IMR-90 (cell line): ENCODE data around the gene CXCL9. TPM values are rescaled to one million over a fixed set of nuclear protein-coding genes. Genes with fewer than 3 reads are reported as not detected.

Source experiments
- ATAC-seq: fragments of 200-7000 bp; cut with Tn5 transposase; 2 replicates; pipeline ENCODE4 v1.9.1; 2020; ENCODE audit warnings: low read depth, mild to moderate bottlenecking, moderate library complexity
- BruUV-seq: library from RNA; stranded (reverse); fragments of 400-500 nt; replicated peaks from 2 replicates; lab custom pipeline; 2021; lab: Mats Ljungman, UMichigan
- CTCF ChIA-PET: fragments of 300-600 bp; formaldehyde crosslinking; extraction: SDS; loops from one replicate; lab custom pipeline; 2021; ENCODE audit warnings: antibody characterized with exemption; lab: Yijun Ruan, JAX
- POLR2A ChIA-PET: fragments of 300-600 bp; sonication (Branson Sonifier 250); formaldehyde crosslinking; loops from one replicate; lab custom pipeline; 2022; ENCODE audit warnings: antibody characterized with exemption; ENCODE audit not compliant: unreplicated experiment; lab: Charles Lee
- DNase-seq: peaks from one replicate; pipeline ENCODE4 v3.0.0; 2013
- H2AFZ ChIP-seq: replicated peaks from 2 replicates; pipeline ENCODE3; 2013; ENCODE audit warnings: low read length, mild to moderate bottlenecking; ENCODE audit not compliant: poor library complexity
- H2AK5ac ChIP-seq: 2 replicates; pipeline ENCODE4 v1.6.1; 2013; ENCODE audit warnings: low read depth, low read length, inconsistent platforms
- H2AK9ac ChIP-seq: replicated peaks from 2 replicates; pipeline ENCODE3; 2013; ENCODE audit warnings: mild to moderate bottlenecking, low read depth, low read length, moderate library complexity; ENCODE audit not compliant: poor library complexity
- H2BK120ac ChIP-seq: 2 replicates; pipeline ENCODE4 v1.6.1; 2013; ENCODE audit warnings: low read depth, low read length, inconsistent platforms
- H2BK15ac ChIP-seq: 3 replicates; pipeline ENCODE4 v1.6.1; 2013; ENCODE audit warnings: low read depth, low read length, inconsistent platforms
- H2BK20ac ChIP-seq: 2 replicates; pipeline ENCODE4 v1.6.1; 2013; ENCODE audit warnings: low read depth, mild to moderate bottlenecking, inconsistent platforms, low read length, moderate library complexity
- H2BK5ac ChIP-seq: 2 replicates; pipeline ENCODE4 v1.6.1; 2013; ENCODE audit warnings: mild to moderate bottlenecking, low read depth, low read length, inconsistent platforms; ENCODE audit not compliant: poor library complexity, severe bottlenecking
- H3K14ac ChIP-seq: replicated peaks from 2 replicates; pipeline ENCODE4 v1.6.1; 2013; ENCODE audit warnings: low read depth, low read length, inconsistent platforms
- H3K18ac ChIP-seq: 2 replicates; pipeline ENCODE4 v1.6.1; 2013; ENCODE audit warnings: low read depth, low read length, control low read depth
- H3K23ac ChIP-seq: 2 replicates; pipeline ENCODE4 v1.6.1; 2013; ENCODE audit warnings: low read depth, low read length, inconsistent platforms
- H3K27ac ChIP-seq: 2 replicates; pipeline ENCODE4 v1.5.1; 2013; ENCODE audit warnings: mild to moderate bottlenecking, control low read depth, low read length; ENCODE audit not compliant: insufficient read depth
- H3K27me3 ChIP-seq: 2 replicates; pipeline ENCODE4 v1.6.1; 2013; ENCODE audit warnings: low read length; ENCODE audit not compliant: control insufficient read depth, insufficient read depth
- H3K36me3 ChIP-seq: 2 replicates; pipeline ENCODE4 v1.6.1; 2013; ENCODE audit warnings: low read length, mixed read lengths; ENCODE audit not compliant: control insufficient read depth, insufficient read depth
- H3K4ac ChIP-seq: 2 replicates; pipeline ENCODE4 v1.6.1; 2013; ENCODE audit warnings: low read depth, low read length, inconsistent platforms
- H3K4me1 ChIP-seq: 2 replicates; pipeline ENCODE4 v1.6.1; 2013; ENCODE audit warnings: low read length, mixed read lengths; ENCODE audit not compliant: control insufficient read depth, insufficient read depth
- H3K4me2 ChIP-seq: 2 replicates; pipeline ENCODE4 v1.6.1; 2013; ENCODE audit warnings: low read depth, mild to moderate bottlenecking, control low read depth, low read length, moderate library complexity
- H3K4me3 ChIP-seq: 2 replicates; pipeline ENCODE4 v1.5.1; 2013; ENCODE audit warnings: low read depth, mild to moderate bottlenecking, control low read depth, low read length, moderate library complexity; ENCODE audit not compliant: insufficient read depth
- H3K56ac ChIP-seq: 2 replicates; pipeline ENCODE4 v1.6.1; 2013; ENCODE audit warnings: low read length, inconsistent platforms; ENCODE audit not compliant: insufficient read depth; ENCODE audit errors: extremely low read depth
- H3K79me1 ChIP-seq, 2 experiments: 2 replicates each; pipeline ENCODE4 v1.6.1; 2013; ENCODE audit warnings: low read length in 2 of 2, inconsistent platforms in 1 of 2, low read depth in 1 of 2
- H3K9ac ChIP-seq: 2 replicates; pipeline ENCODE4 v1.6.1; 2013; ENCODE audit warnings: low read depth, low read length, control low read depth
- H3K9me1 ChIP-seq: 2 replicates; pipeline ENCODE4 v1.6.1; 2013; ENCODE audit warnings: low read length, inconsistent platforms; ENCODE audit not compliant: insufficient read depth
- H3K9me3 ChIP-seq: 2 replicates; pipeline ENCODE4 v1.6.1; 2013; ENCODE audit warnings: low read length; ENCODE audit not compliant: control insufficient read depth, insufficient read depth
- H4K20me1 ChIP-seq: 2 replicates; pipeline ENCODE4 v1.6.1; 2013; ENCODE audit warnings: low read length, inconsistent platforms; ENCODE audit not compliant: insufficient read depth
- H4K5ac ChIP-seq: 2 replicates; pipeline ENCODE4 v1.6.1; 2013; ENCODE audit warnings: mild to moderate bottlenecking, low read depth, low read length, control low read depth
- H4K8ac ChIP-seq, 2 experiments: 2 replicates each; pipeline ENCODE4 v1.6.1; 2013; ENCODE audit warnings: low read depth in 2 of 2, low read length in 2 of 2, control low read depth in 1 of 2, inconsistent platforms in 1 of 2
- H4K91ac ChIP-seq: 2 replicates; pipeline ENCODE4 v1.6.1; 2013; ENCODE audit warnings: low read depth, low read length, inconsistent platforms; ENCODE audit not compliant: insufficient read depth
- BHLHE40 ChIP-seq: fragments of 150-350 bp; IDR thresholded peaks from 2 replicates; pipeline ENCODE4 v1.6.1; 2016; ENCODE audit warnings: mild to moderate bottlenecking, low read depth, low read length
- CEBPB ChIP-seq: IDR thresholded peaks from 2 replicates; pipeline ENCODE4 v1.6.1; 2012; ENCODE audit warnings: low read depth, low read length, improper control_type of control experiment
- MAFK ChIP-seq: IDR thresholded peaks from 2 replicates; pipeline ENCODE4 v1.6.1; 2012; ENCODE audit warnings: low read depth, low read length, improper control_type of control experiment
- MXI1 ChIP-seq: IDR thresholded peaks from 2 replicates; pipeline ENCODE4 v1.6.1; 2012; ENCODE audit warnings: low read depth, mild to moderate bottlenecking, low read length, moderate library complexity, borderline replicate concordance
- NFE2L2 ChIP-seq: fragments of 150-350 bp; IDR thresholded peaks from 2 replicates; pipeline ENCODE4 v1.6.1; 2016; ENCODE audit warnings: low read depth, mild to moderate bottlenecking, low read length
- POLR2A ChIP-seq: IDR thresholded peaks from 2 replicates; pipeline ENCODE4 v1.6.1; 2012; ENCODE audit warnings: mild to moderate bottlenecking, low read depth, low read length
- RFX5 ChIP-seq: IDR thresholded peaks from 2 replicates; pipeline ENCODE4 v1.8.0; 2012; ENCODE audit warnings: low read depth, mild to moderate bottlenecking, low read length, moderate library complexity
- SMC3 ChIP-seq: fragments of 150-350 bp; IDR thresholded peaks from 2 replicates; pipeline ENCODE4 v1.6.1; 2016; ENCODE audit warnings: low read depth, mild to moderate bottlenecking, antibody characterized with exemption, low read length, moderate library complexity
- WGBS, 2 experiments: methylation state at CpG; one replicate each; pipeline versions ENCODE4 v1.1.5 to v1.1.7; 2013; ENCODE audit warnings: missing lambda C conversion rate in 2 of 2; ENCODE audit not compliant: insufficient read length in 1 of 2; ENCODE audit errors: extremely low coverage in 2 of 2; 5-methylcytosine and 5-hydroxymethylcytosine counted together
- dilution Hi-C: fragments of 300-500 bp; cut with HindIII; formaldehyde crosslinking; loops from one replicate; pipeline ENCODE4 v1.14.3; 2018; ENCODE audit warnings: low sequenced_read_pairs; ENCODE audit not compliant: unreplicated experiment
- in situ Hi-C: fragments of 300-500 bp; cut with MboI; formaldehyde crosslinking; loops from 3 replicates; pipeline ENCODE4 v1.14.3; 2019; ENCODE audit warnings: low sequenced_read_pairs, inconsistent platforms, mixed read lengths
- intact Hi-C: fragments of 100-400 bp; cut with micrococcal nuclease; formaldehyde crosslinking; loops from 2 replicates; pipeline ENCODE4 v1.10.0; 2022
- polyA plus RNA-seq, 3 experiments: library from polyadenylated mRNA; depleted of rRNA; stranded (reverse); fragments of >200 nt; gene quantifications; 2 replicates each; pipeline ENCODE4 v1.2.3, GENCODE V29; 2012; ENCODE audit warnings: low replicate concordance in 1 of 3
- total RNA-seq: library from RNA; depleted of rRNA; stranded (reverse); fragments of >200 nt; gene quantifications from 2 replicates; pipeline ENCODE4 v1.2.3, GENCODE V29; 2012
- TF ChIP-seq, protein P1 (sequence below): fragments of 150-350 bp; IDR thresholded peaks from 2 replicates; pipeline ENCODE4 v1.6.1; 2016; ENCODE audit warnings: low read depth, mild to moderate bottlenecking, low read length, moderate library complexity, borderline replicate concordance
- TF ChIP-seq, protein P2 (sequence below): fragments of 150-350 bp; IDR thresholded peaks from 2 replicates; pipeline ENCODE4 v1.6.1; 2017; ENCODE audit warnings: mild to moderate bottlenecking, antibody characterized with exemption, low read length, low read depth
- TF ChIP-seq, protein P3 (sequence below): conservative IDR thresholded peaks from 2 replicates; pipeline ENCODE4 v1.5.1; 2012; ENCODE audit warnings: mild to moderate bottlenecking, low read depth, low read length, improper control_type of control experiment

Gene CXCL9
- total and polyA plus RNA-seq, 2 of the 4 experiments (the other 2 are of a cell fraction): not detected

DNA sequence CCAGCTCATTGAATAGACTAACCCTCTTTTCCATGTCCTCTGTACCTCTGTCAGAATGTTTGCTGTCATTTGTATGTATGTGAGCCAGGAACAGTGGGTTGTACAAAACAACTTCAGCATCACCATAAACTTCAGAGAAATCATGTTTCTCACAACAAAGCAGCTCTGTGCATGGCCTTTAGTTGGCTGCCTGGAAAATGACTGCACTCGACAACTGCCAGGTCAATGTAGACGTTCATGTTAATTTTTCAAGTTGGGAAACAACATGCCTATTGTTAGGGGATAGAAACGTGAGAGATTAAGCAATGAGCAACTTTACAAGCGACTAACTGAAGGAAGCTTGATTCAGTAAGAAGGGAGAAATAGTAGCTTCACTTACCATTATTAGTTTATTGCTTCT is 46.4 kb upstream of the CXCL9 start:
- no peak overlapping the region for H4K91ac ChIP-seq
- no peak overlapping the region for H3K4me2 ChIP-seq
- dilution Hi-C loops (no loop called here), intact Hi-C loops (no loop called here), in situ Hi-C loops (no loop called here)
- H3K27me3 ChIP-seq: peaks cover 13% of the 10 kb centered on the region
- ChIA-PET POLR2A (interaction anchor here (0.6 to 0.7 kb wide), 2 partner anchors 35 to 54 kb away, joined by 3 read pairs; no protein-coding TSS in a partner anchor), CTCF (interaction anchor here (0.7 to 1.4 kb wide), 4 partner anchors 9 to 34 kb away, joined by 3 to 4 read pairs (median 4); no protein-coding TSS in a partner anchor)
- no peak overlapping the region for H2AFZ ChIP-seq
- H3K9ac ChIP-seq: no peak overlapping the region
- no peaks in the 10 kb centered on the region for H3K9me1 ChIP-seq
- H3K56ac ChIP-seq: no peak overlapping the region
- no peak overlapping the region for H3K18ac ChIP-seq
- H3K27ac ChIP-seq: no peak overlapping the region
- no peak overlapping the region for H3K4me3 ChIP-seq
- TF ChIP-seq, protein P1, sequence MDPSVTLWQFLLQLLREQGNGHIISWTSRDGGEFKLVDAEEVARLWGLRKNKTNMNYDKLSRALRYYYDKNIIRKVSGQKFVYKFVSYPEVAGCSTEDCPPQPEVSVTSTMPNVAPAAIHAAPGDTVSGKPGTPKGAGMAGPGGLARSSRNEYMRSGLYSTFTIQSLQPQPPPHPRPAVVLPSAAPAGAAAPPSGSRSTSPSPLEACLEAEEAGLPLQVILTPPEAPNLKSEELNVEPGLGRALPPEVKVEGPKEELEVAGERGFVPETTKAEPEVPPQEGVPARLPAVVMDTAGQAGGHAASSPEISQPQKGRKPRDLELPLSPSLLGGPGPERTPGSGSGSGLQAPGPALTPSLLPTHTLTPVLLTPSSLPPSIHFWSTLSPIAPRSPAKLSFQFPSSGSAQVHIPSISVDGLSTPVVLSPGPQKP: no peak
- TF ChIP-seq POLR2A: no peak
- TF ChIP-seq MXI1: no peak
- no peak for TF ChIP-seq RFX5
- TF ChIP-seq, protein P2, sequence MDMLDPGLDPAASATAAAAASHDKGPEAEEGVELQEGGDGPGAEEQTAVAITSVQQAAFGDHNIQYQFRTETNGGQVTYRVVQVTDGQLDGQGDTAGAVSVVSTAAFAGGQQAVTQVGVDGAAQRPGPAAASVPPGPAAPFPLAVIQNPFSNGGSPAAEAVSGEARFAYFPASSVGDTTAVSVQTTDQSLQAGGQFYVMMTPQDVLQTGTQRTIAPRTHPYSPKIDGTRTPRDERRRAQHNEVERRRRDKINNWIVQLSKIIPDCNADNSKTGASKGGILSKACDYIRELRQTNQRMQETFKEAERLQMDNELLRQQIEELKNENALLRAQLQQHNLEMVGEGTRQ: no peak
- no peak for TF ChIP-seq NFE2L2
- no peak for TF ChIP-seq MAFK
- TF ChIP-seq SMC3: no peak
- no peak for TF ChIP-seq CEBPB
- TF ChIP-seq, protein P3, sequence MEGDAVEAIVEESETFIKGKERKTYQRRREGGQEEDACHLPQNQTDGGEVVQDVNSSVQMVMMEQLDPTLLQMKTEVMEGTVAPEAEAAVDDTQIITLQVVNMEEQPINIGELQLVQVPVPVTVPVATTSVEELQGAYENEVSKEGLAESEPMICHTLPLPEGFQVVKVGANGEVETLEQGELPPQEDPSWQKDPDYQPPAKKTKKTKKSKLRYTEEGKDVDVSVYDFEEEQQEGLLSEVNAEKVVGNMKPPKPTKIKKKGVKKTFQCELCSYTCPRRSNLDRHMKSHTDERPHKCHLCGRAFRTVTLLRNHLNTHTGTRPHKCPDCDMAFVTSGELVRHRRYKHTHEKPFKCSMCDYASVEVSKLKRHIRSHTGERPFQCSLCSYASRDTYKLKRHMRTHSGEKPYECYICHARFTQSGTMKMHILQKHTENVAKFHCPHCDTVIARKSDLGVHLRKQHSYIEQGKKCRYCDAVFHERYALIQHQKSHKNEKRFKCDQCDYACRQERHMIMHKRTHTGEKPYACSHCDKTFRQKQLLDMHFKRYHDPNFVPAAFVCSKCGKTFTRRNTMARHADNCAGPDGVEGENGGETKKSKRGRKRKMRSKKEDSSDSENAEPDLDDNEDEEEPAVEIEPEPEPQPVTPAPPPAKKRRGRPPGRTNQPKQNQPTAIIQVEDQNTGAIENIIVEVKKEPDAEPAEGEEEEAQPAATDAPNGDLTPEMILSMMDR: no peak
- no peak for TF ChIP-seq BHLHE40
- no peak overlapping the region for H2AK5ac ChIP-seq
- no peak overlapping the region for H2BK20ac ChIP-seq
- H2BK120ac ChIP-seq: no peak overlapping the region
- no peak for DNase-seq
- no peak overlapping the region for H4K5ac ChIP-seq
- BruUV-seq: no TSS peak
- H2BK5ac ChIP-seq: no peak overlapping the region
- no peak overlapping the region for H3K4ac ChIP-seq
- H3K4me1 ChIP-seq: no peaks in the 10 kb centered on the region
- no peaks in the 10 kb centered on the region for H4K20me1 ChIP-seq
- no peak overlapping the region for H4K8ac ChIP-seq
- no peak overlapping the region for H2BK15ac ChIP-seq
- no peaks in the 10 kb centered on the region for H3K36me3 ChIP-seq
- no peak overlapping the region for H3K14ac ChIP-seq
- no peak for ATAC-seq
- H3K9me3 ChIP-seq: no peaks in the 10 kb centered on the region
- no peaks in the 10 kb centered on the region for H3K79me1 ChIP-seq
- WGBS, 2 experiments: no CpG with 5 or more reads among the region's 4 CpGs
- no peak overlapping the region for H2AK9ac ChIP-seq
- H3K23ac ChIP-seq: no peak overlapping the region
